Upper lobe of left lung (tissue), 4 donors: ENCODE results near the gene DGKA.

Source experiments
- POLR2A ChIP-seq, 4 donors: fragments of 450-650 bp; IDR thresholded peaks; one replicate each; pipeline ENCODE4 v1.5.1; 2016 to 2017; ENCODE audit warnings: antibody characterized with exemption in 4 of 4, mild to moderate bottlenecking in 2 of 4
- POLR2AphosphoS5 ChIP-seq, 2 donors: sonication (generic); formaldehyde crosslinking; IDR thresholded peaks; one replicate each; pipeline ENCODE4 v1.5.1; 2017; ENCODE audit warnings: antibody characterized with exemption in 2 of 2
- TF ChIP-seq, protein P1 (sequence below), 6 experiments: fragments of 450-650 bp in 4 of 6; fragments of 200-600 bp in 2 of 6; sonication (generic) in 2 of 6; IDR thresholded peaks; one replicate each; pipeline ENCODE4 v1.5.1; 2016 to 2019; ENCODE audit warnings: antibody characterized with exemption in 6 of 6

DNA sequence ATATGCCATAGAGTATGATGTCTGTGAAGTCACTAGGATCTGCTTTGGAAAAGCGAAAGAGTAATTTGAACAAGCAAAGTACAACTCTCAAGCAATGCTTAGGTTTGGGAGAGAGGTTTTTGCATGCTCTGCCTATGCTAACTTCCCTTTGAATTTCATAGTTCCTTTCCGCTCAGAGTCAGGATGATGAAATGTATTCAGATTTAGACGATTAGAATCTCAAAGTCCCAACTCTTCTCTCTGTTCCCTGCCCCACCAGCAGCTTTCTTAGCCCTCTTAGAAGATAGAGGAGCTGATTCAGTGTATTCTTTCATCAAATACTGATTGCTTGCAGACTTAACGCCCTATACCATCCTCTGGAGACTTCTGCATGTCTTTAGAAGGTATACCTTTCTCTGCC, 54.4 kb downstream of the DGKA start:
- TF ChIP-seq, protein P1, sequence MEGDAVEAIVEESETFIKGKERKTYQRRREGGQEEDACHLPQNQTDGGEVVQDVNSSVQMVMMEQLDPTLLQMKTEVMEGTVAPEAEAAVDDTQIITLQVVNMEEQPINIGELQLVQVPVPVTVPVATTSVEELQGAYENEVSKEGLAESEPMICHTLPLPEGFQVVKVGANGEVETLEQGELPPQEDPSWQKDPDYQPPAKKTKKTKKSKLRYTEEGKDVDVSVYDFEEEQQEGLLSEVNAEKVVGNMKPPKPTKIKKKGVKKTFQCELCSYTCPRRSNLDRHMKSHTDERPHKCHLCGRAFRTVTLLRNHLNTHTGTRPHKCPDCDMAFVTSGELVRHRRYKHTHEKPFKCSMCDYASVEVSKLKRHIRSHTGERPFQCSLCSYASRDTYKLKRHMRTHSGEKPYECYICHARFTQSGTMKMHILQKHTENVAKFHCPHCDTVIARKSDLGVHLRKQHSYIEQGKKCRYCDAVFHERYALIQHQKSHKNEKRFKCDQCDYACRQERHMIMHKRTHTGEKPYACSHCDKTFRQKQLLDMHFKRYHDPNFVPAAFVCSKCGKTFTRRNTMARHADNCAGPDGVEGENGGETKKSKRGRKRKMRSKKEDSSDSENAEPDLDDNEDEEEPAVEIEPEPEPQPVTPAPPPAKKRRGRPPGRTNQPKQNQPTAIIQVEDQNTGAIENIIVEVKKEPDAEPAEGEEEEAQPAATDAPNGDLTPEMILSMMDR (IDR thresholded peaks at IDR 0.05) = no peak
- TF ChIP-seq POLR2A (IDR thresholded peaks at IDR 0.05) (no peak), POLR2AphosphoS5 (IDR thresholded peaks at IDR 0.05) (no peak)
